ENCODE results near the gene HPSE2.
"Not testable (repeated sequence)": the region's sequence is repeated elsewhere in the genome, so short reads cannot be mapped to it uniquely, and the experiment has no call there.

The HPSE2 gene

DNA sequence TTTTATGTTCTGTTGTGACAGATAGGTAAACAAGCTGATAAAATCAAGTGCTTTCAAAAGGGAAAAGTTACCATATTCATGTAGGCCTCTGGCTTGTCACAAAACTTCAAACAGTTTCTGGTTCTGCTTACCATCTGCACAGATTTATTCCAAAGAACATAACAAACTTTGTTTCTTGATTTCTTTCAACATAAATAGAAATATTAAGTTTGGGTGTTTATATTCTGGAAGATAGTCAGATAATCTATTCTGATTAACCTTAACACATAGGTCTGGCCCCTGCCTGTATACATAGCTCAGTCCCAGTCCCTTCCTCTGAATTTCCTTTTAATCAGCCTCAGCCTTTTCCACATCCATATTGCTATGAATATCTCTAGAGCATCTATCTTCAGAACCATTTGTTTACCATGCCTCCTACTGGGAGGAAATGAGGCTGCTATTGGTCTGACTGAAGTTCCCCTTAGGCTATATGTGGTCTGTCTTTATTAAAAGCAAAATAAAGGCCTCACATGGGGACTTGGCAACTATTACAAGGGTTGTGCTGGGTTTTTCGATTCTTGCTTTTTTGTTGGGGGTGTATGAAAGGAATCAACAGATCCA lies 319.0 kb downstream of the HPSE2 start:
- DNase-seq, result no peak

- DNase-seq, result no peak
These were observed 319.7 kb downstream of the HPSE2 start for GRCh38 chr10:98915911-98916310.

DNA sequence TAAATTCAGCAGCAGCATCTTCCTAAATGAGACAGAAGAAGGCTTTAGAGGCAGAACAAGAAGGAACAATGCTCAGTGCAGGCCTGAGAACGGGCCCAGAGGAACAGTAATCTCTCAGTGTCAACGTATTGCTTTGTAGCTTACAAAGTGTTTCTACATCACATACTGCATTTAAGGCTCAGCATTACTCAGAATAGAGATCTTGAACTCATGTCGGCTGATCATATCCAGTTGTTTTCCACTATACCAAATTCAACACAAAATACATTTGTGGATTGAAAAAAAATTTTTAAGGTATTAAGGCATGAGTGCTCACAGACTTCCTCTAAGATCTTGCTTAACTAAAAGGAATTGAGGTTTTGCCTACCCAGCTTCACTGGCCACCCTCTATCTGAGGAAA lies 325.1 kb downstream of the HPSE2 start:
- no peak for DNase-seq

GRCh38 chr10:98910048-98910447 lies 325.6 kb downstream of the HPSE2 start:
- peak; percentile 92 for DNase-seq

DNA sequence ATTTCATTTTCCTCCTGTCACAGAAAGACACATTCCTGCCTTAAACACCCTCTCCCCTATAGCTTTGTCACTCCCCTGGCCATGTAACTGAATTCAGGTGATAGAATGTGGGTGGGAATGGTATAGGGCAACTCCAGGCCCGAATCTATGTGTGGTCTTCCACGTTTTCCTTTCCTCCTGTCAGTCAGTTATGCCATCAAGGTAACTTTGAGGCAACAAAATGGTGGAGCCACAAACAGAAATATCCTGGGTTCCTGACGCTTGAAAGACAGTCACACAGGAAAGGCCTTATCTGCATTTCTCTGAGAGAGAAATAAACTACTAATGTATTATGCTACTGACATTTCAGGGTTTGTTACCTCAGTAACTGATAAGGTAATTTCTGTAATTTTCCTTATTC lies 326.8 kb downstream of the HPSE2 start:
- DNase-seq, result no peak

- not testable (repeated sequence) for DNase-seq
These were observed 327.4 kb downstream of the HPSE2 start for GRCh38 chr10:98908247-98908646.

GRCh38 chr10:98901441-98902110 lies 334.1 kb downstream of the HPSE2 start:
- DNase-seq, result no peak

- DNase-seq, result no peak
These were observed 336.6 kb downstream of the HPSE2 start for GRCh38 chr10:98899018-98899417.

- DNase-seq, result no peak
These were observed 343.1 kb downstream of the HPSE2 start for GRCh38 chr10:98892523-98892922.

DNA sequence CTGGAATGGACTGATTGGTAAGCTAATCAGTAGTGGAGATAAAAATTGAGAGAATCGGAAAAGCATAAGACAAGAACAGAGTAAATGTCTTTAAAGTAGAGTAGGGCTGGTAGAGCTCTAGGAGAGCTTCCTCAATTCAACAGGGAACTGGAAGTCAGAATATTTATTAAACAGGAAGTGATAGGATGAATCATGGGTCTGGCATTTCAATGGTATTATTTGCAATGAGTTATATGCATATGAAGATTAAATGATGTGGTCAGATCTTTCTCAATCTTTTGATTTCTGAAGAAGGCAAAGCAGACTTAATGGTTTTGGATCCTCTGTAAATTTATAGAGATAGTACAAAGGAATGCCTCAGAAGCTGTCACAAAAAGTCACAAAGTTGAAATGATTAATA lies 349.0 kb downstream of the HPSE2 start:
- no peak for DNase-seq

DNA sequence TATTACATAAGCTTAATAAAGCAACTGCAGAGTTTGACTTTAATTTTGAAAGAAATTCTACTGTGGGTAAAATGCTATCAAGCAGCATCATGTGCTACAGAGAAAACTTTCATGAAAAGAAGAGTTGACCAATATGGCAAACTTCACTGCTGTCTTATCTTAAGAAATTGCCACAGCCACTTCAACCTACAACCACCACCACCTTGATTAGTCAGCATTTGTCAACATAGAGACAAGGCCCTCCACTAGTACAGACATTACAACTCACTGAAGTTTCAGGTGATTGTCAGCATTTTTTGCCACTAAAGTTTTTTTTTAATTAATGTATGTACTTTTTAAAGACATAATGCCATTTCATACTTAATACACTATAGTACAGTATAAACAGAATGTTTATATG lies 350.3 kb downstream of the HPSE2 start:
- DNase-seq, result no peak

DNA sequence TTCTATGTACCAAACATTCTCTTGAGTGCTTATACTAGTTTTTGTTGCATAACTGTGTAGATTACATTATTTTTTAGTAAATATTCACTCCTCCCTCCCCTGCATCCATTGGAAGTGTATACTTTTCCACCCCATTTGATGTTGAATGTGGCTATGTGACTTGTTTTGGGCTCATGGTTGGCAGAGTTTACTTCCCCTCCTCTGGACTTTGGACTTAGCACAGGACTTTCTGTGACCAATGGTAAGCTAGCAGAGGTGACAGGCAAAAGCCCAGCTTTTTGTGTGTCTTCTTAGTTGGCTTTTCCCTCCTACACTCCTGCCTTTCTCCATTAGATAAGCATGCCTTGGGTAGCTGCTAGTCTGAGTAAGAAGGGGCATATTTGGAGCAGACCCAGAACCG lies 353.9 kb downstream of the HPSE2 start:
- no peak for DNase-seq

DNA sequence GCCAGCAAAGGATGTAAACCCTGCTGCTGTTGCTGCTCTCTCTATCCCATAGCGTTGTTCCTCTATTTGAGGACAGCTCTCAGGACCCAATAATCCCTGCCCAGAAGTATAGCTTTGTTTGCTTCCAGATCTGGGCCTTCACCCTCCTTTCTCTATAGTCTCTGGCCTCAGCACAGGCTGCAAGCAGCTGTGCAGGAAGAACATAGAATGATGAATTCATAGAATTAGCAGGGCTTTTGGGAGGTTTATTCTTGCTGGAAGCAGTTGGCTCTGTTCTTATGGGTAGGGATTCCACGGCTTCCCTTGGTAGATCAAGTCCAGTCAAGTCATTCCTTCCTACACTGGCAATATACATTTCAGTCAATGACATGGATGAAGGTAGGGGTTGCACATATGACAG lies 354.7 kb downstream of the HPSE2 start:
- no peak for DNase-seq

DNA sequence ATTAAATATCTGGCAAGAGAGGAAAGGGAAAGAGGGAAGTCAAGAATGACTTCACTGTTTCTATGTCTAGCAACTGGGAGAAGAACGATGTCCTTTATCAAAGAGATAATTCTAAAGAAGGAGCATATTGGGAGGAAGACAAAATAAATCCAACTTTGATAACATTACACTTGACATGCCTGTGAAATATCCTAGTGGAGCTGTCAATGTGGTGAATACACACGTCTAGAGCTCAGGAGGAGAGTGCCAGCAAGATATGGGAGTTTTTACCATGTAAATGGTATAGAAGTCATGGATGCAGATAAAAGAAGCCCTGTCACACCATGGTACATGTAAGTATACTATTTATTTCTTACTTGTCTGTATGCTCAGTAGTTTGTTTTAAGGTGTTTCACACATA lies 356.7 kb downstream of the HPSE2 start:
- no peak for DNase-seq

DNA sequence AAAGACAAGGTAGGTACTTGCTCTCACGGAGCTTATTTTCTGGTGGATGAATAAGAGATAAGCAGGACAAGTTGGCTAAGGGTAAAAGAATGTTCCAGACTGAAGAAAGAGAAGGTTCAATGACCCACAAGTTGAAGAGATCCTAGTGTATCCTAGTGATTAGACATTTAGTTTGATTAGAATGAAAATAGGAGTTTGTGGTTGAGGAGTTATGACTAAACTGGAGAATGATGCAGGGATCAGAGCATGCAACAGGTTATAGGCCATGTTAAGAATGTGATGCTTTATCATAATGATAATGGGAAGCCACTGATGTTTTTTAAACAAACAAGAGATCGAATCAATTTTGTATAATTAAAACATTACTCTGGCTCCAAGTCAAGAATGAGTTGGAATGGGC lies 357.2 kb downstream of the HPSE2 start:
- DNase-seq, result no peak

DNA sequence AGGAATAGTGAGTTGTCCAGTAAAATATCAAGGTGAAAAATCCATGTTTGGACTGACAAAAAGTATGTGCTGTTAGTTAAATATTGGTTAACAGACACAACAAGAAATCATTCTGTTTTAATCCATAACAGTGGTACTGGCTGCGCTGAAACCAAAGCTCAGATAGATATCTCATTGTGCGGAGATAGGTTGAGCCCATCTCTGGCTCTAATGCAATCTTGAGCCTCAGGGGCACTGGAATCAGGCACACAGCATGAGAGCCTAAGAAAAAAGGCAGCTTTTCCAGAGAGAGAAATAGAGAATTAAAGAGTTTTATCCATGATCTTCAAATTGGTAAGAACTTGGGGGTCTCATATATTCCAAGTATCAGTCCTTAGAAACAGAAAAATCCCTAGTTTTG lies 373.7 kb downstream of the HPSE2 start:
- DNase-seq, result no peak

- DNase-seq, result no peak
These were observed 377.1 kb downstream of the HPSE2 start for GRCh38 chr10:98858525-98858924.

DNA sequence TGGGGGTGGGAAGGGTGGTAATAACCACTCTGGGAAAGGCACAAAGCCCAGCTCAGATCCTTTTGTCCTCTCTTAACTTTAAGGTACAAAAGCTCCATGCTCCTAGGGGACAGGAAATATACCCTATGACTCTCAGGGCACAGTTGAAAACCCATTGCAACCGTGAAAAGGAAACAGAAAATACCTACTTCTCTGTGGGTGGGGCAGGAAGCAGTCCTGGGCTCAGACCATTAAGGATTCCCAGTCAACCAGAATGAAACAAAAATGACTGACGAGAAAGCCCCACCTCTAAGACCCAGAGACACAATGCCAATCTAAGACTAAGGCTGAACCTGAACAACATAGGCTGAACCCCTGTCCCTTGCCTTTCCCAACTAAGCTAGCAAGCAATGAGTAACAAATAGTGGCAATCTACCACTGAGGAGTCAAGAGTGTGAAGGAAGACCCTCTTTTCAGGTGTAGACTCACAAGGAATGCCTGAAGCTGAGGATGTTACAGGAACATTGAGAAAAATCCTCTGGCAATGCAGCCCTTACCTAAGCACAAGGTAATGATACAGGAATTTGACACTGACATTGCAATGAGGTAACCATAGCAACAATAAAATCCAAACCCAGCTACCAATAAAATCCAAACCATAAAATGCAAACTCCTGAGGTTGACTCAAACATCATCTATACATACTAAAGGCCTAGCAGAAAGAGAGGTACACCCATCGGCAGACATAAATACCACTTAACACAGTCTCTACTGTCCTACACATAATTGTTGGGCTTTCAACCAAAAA lies 380.1 kb downstream of the HPSE2 start:
- DNase-seq, result no peak

DNA sequence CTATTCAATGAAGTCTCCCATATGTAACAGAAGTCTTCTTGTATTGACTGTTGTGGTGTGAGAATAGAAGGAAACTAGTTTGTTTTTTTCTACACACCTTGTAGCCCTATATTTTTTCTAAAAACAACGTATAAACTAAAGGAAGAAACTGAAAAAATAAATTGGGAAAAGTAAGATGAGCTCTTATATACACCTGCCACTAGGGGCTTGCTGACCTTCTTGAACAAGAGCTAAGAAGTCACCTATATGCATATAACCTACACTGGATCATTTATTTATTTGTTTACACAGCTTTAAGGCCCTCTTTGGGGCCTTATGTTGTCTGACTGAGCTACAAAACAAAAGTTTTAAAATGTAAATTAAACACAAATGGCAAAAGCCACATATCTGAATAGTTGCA lies 383.0 kb downstream of the HPSE2 start:
- DNase-seq, result no peak

GRCh38 chr10:98848361-98848760 lies 387.3 kb downstream of the HPSE2 start:
- no peak for DNase-seq

GRCh38 chr10:98846787-98847186 lies 388.9 kb downstream of the HPSE2 start:
- no peak for DNase-seq

GRCh38 chr10:98833542-98833941 lies 402.1 kb downstream of the HPSE2 start:
- no peak for DNase-seq

DNA sequence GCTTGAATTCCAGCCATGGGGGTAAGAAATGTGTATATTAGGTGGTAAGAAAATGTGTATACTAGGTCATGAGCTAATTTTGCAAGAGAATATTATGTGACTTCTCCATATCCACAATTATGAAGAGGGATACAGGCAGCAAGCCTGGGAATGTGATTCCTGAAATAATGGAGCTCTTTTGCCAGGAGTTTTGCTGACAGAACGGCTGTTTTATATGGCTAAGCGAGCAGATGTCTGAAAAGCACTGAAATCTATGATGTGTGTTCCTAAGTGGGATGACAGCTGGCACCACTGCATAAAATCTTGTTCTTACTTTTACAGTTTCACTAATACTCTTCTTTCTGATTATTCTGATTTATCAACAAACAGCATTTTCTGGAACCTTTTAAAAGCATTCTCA lies 402.9 kb downstream of the HPSE2 start:
- no peak for DNase-seq

- DNase-seq, result no peak
These were observed 403.5 kb downstream of the HPSE2 start for GRCh38 chr10:98832196-98832595.

Data from islet precursor cell (in vitro differentiated cells).